GM23248 (cell line): ENCODE measurements around the gene AP2S1.

ENCODE experiments used
- EZH2 ChIP-seq: fragments of 200-600 bp; sonication (generic); IDR thresholded peaks from 2 replicates; pipeline ENCODE4 v1.6.1; 2018; ENCODE audit warnings: antibody characterized with exemption, mild to moderate bottlenecking; ENCODE audit not compliant: insufficient read depth, poor library complexity, severe bottlenecking
- EZH2phosphoT487 ChIP-seq: fragments of 200-600 bp; sonication (generic); IDR thresholded peaks from 2 replicates; pipeline ENCODE4 v1.6.1; 2018; ENCODE audit warnings: antibody characterized with exemption, moderate library complexity, mild to moderate bottlenecking, low read depth; ENCODE audit not compliant: insufficient read depth

GRCh38 chr19:46875657-46876056, 25.0 kb upstream of the AP2S1 start:
- TF ChIP-seq EZH2phosphoT487 (no peak), EZH2 (no peak)
